CD4-positive, alpha-beta T cell treated with Interleukin-15 for 1 hour (primary cell): Measurements from ENCODE around the gene CCRL2.
"Not testable (repeated sequence)": the region's sequence is repeated elsewhere in the genome, so short reads cannot be mapped to it uniquely, and the experiment has no call there.

Source experiments
- DNase-seq: peaks from one replicate; pipeline ENCODE4 v3.0.0-alpha.2; 2020

Gene CCRL2

GRCh38 chr3:46380471-46381221 is 26.4 kb upstream of the CCRL2 start:
- DNase-seq = no peak

GRCh38 chr3:46381625-46382024 is 25.4 kb upstream of the CCRL2 start:
- no peak for DNase-seq

- DNase-seq = no peak
Observed at GRCh38 chr3:46383211-46383950, 23.7 kb upstream of the CCRL2 start.

GRCh38 chr3:46383951-46384330 is 23.1 kb upstream of the CCRL2 start:
- no peak for DNase-seq

GRCh38 chr3:46386205-46386604 is 20.9 kb upstream of the CCRL2 start:
- no peak for DNase-seq

- DNase-seq = not testable (repeated sequence)
Observed at GRCh38 chr3:46388847-46389246, 18.2 kb upstream of the CCRL2 start.

- DNase-seq = no peak
Observed at GRCh38 chr3:46389306-46389705, 17.8 kb upstream of the CCRL2 start.

GRCh38 chr3:46391526-46391925 is 15.5 kb upstream of the CCRL2 start:
- DNase-seq = not testable (repeated sequence)

- no peak for DNase-seq
Observed at GRCh38 chr3:46393011-46393410, 14.0 kb upstream of the CCRL2 start.

GRCh38 chr3:46393554-46394434 is 13.3 kb upstream of the CCRL2 start:
- no peak for DNase-seq

- no peak for DNase-seq
Observed at GRCh38 chr3:46395210-46395661, 11.8 kb upstream of the CCRL2 start.

GRCh38 chr3:46395766-46396530 is 11.1 kb upstream of the CCRL2 start:
- peak; percentile 44 for DNase-seq

- DNase-seq = no peak
Observed at GRCh38 chr3:46397111-46397510, 9.9 kb upstream of the CCRL2 start.

- no peak for DNase-seq
Observed at GRCh38 chr3:46398186-46398955, 8.7 kb upstream of the CCRL2 start.

- DNase-seq = no peak
Observed at GRCh38 chr3:46399098-46399497, 8.0 kb upstream of the CCRL2 start.

- no peak for DNase-seq
Observed at GRCh38 chr3:46399557-46399956, 7.5 kb upstream of the CCRL2 start.

- no peak for DNase-seq
Observed at GRCh38 chr3:46400000-46400734, 6.9 kb upstream of the CCRL2 start.

- DNase-seq = no peak
Observed at GRCh38 chr3:46400846-46401245, 6.2 kb upstream of the CCRL2 start.

- DNase-seq = no peak
Observed at GRCh38 chr3:46401579-46401978, 5.5 kb upstream of the CCRL2 start.

GRCh38 chr3:46402902-46403301 is 4.2 kb upstream of the CCRL2 start:
- DNase-seq = not testable (repeated sequence)
